ENCODE data around the gene COBL. TPM values are rescaled to one million over a fixed set of nuclear protein-coding genes. Genes with fewer than 3 reads are reported as not detected.
A peak's percentile ranks its signal among the peaks of the same experiment; 100 is the strongest.

The COBL gene
- total RNA-seq, 4 donors from 2014 or later: 62.4 to 114 (median 72.2) TPM

DNA sequence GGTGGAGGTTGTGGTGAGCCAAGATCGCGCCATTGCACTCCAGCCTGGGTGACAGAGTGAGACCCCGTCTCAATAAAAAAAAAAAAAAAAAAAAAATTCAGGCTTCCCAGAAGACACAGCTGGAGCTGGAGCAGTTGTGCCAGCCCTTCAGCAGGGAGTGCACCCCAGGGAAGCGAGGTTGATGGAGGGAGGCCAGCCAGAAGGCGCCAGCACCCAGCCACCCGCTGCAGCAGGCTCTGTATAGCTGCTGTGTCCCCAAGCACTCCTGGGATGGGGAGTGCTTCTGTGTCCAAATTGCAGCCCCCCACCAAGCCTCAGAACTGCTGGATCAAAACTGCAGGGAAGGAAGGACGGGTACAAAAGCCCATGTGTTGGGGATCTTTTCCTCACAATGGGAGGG, 47.8 kb downstream of the COBL start:
- no peak overlapping the region for H3K27ac ChIP-seq
- no peaks in the 10 kb centered on the region for H3K36me3 ChIP-seq
- H3K9me3 ChIP-seq: no peaks in the 10 kb centered on the region
- 90 to 100% methylated on average over 2 to 7 of the region's 7 CpGs for WGBS, 2 donors (ENCODE audit: low coverage in 1 of 2)
- H3K27me3 ChIP-seq: no peaks in the 10 kb centered on the region
- no peak for DNase-seq
- TF ChIP-seq POLR2AphosphoS5 (IDR thresholded peaks at IDR 0.05) (no peak), EP300 (IDR thresholded peaks at IDR 0.05; ENCODE audit: low read depth) (no peak), POLR2A (IDR thresholded peaks at IDR 0.05) (no peak), CTCF (IDR thresholded peaks at IDR 0.05) (no peak)
- H3K4me1 ChIP-seq: peaks cover 3 to 21% (median 16%) of the 10 kb centered on the region in 4 donors
- intact Hi-C loops (cut with DNase I; ENCODE audit: low total_unique reads): no loop called here
- no peak overlapping the region for H3K4me3 ChIP-seq
- in situ Hi-C loops (cut with MboI; ENCODE audit: low pct_ligation_motif_present in 1 of 4, low pct_unique_long_range_greater_than_20kb in 1 of 4, low sequenced_read_pairs in 3 of 4): no loop called here

DNA sequence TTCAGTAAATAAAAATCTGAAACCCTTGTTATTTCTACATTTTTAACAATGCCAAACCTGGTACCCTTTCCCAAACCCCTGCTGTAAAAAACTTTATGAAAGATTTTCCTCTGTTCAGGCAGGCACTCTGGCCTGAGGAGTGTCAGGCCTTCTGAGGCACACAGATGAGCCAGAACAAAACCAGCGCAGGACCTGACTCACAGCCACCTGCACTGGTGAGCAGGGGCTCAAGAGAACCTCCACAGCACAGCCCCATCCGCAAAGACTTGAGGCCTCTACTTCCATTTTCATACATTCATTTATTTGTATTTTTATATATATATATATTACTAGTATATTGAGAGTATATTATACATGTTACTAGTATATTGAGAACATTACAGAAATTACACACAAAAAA, 49.4 kb downstream of the COBL start:
- DNase-seq: no peak
- WGBS, 2 donors (ENCODE audit: low coverage in 1 of 2): 84 to 100% methylated on average over 2 of the region's 2 CpGs
- Histone ChIP-seq H3K27ac (no peak overlapping the region), H3K27me3 (no peaks in the 10 kb centered on the region), H3K4me3 (no peak overlapping the region), H3K4me1 (peaks cover 11 to 38% (median 29%) of the 10 kb centered on the region in 4 donors), H3K9me3 (no peaks in the 10 kb centered on the region), H3K36me3 (no peaks in the 10 kb centered on the region)
- no peak for TF ChIP-seq EP300 (IDR thresholded peaks at IDR 0.05; ENCODE audit: low read depth)
- TF ChIP-seq POLR2A (IDR thresholded peaks at IDR 0.05): no peak
- no peak for TF ChIP-seq POLR2AphosphoS5 (IDR thresholded peaks at IDR 0.05)
- no peak for TF ChIP-seq CTCF (IDR thresholded peaks at IDR 0.05)
- intact Hi-C loops (cut with DNase I; ENCODE audit: low total_unique reads): no loop called here
- in situ Hi-C loops (cut with MboI; ENCODE audit: low pct_ligation_motif_present in 1 of 4, low pct_unique_long_range_greater_than_20kb in 1 of 4, low sequenced_read_pairs in 3 of 4): no loop called here

GRCh38 chr7:51265066-51265907, 51.3 kb downstream of the COBL start:
- peaks cover 11 to 49% (median 41%) of the 10 kb centered on the region in 4 donors for H3K4me1 ChIP-seq
- WGBS, 2 donors (ENCODE audit: low coverage in 1 of 2): 49 to 62% methylated on average over 3 to 12 of the region's 12 CpGs

More at GRCh38 chr7:51265066-51265907, 51.3 kb downstream of the COBL start:
- H3K27ac ChIP-seq: peak overlapping the region; percentile 49 to 79 (median 66)
- TF ChIP-seq CTCF (IDR thresholded peaks at IDR 0.05) (no peak), POLR2A (IDR thresholded peaks at IDR 0.05) (no peak), POLR2AphosphoS5 (IDR thresholded peaks at IDR 0.05) (peak in 2 of 3 donors; percentile 28 to 36), EP300 (IDR thresholded peaks at IDR 0.05; ENCODE audit: low read depth) (no peak)
- intact Hi-C loops (cut with DNase I; ENCODE audit: low total_unique reads) (no loop called here), in situ Hi-C loops (cut with MboI; ENCODE audit: low pct_ligation_motif_present in 1 of 4, low pct_unique_long_range_greater_than_20kb in 1 of 4, low sequenced_read_pairs in 3 of 4) (no loop called here)
- DNase-seq: peak; percentile 72
- H3K4me3 ChIP-seq: no peak overlapping the region
- H3K9me3 ChIP-seq: no peaks in the 10 kb centered on the region
- H3K36me3 ChIP-seq: no peaks in the 10 kb centered on the region
- H3K27me3 ChIP-seq: no peaks in the 10 kb centered on the region

Measured in transverse colon (tissue), 4 donors.